GM18498 (cell line): Measurements from ENCODE around the gene NUDT2.

Experiments used
- ATAC-seq: cut with Tn5 transposase; IDR thresholded peaks from one replicate; pipeline ENCODE4 v1.9.1; 2021; ENCODE audit warnings: mild to moderate bottlenecking, moderate library complexity; ENCODE audit not compliant: unreplicated experiment

The NUDT2 gene

GRCh38 chr9:34384368-34385165 lies 55.2 kb downstream of the NUDT2 start:
- ATAC-seq = no peak

GRCh38 chr9:34385561-34386230 lies 56.3 kb downstream of the NUDT2 start:
- no peak for ATAC-seq

GRCh38 chr9:34386656-34387055 lies 57.3 kb downstream of the NUDT2 start:
- ATAC-seq = no peak

GRCh38 chr9:34387239-34387638 lies 57.9 kb downstream of the NUDT2 start:
- no peak for ATAC-seq

- no peak for ATAC-seq
Observed at GRCh38 chr9:34392511-34392910, 63.1 kb downstream of the NUDT2 start.
